SK-MEL-5 (cell line): ENCODE results near the gene FAM111A. TPM values are rescaled to one million over a fixed set of nuclear protein-coding genes. Genes with fewer than 3 reads are reported as not detected.
"Not testable (repeated sequence)": the region's sequence is repeated elsewhere in the genome, so short reads cannot be mapped to it uniquely, and the experiment has no call there.

Experiments
- DNase-seq: peaks from one replicate; pipeline ENCODE4 v3.0.0-alpha.2; 2016; ENCODE audit warnings: low read depth, low spot score
- in situ Hi-C: cut with HindIII; loops from 2 replicates; pipeline ENCODE4 v1.10.0; 2016; ENCODE audit warnings: low sequenced_read_pairs, high pct_unique_total_duplicates, low pct_unique_long_range_greater_than_20kb
- total RNA-seq: library from RNA; depleted of rRNA; stranded (reverse); fragments of >200 nt; shearing (Covaris generic); gene quantifications from 2 replicates; pipeline ENCODE4 v1.2.3, GENCODE V29; 2014

The FAM111A gene
- total RNA-seq, 1 experiment from 2014 or later, result 30.6 TPM

- DNase-seq, in situ Hi-C loops: not testable (repeated sequence)
These were observed 6.1 kb upstream of the FAM111A start for GRCh38 chr11:59136551-59136950.

GRCh38 chr11:59137190-59137589, 5.5 kb upstream of the FAM111A start:
- no peak for DNase-seq
- in situ Hi-C loops, result no loop called here

GRCh38 chr11:59138643-59139042, 4.0 kb upstream of the FAM111A start:
- in situ Hi-C loops, result no loop called here
- no peak for DNase-seq

- in situ Hi-C loops, result no loop called here
These were observed 1.5 kb upstream of the FAM111A start for GRCh38 chr11:59141191-59141590.

GRCh38 chr11:59141673-59142460, 789 bp upstream of the FAM111A start:
- in situ Hi-C loops, result no loop called here
- no peak for DNase-seq

More at GRCh38 chr11:59141191-59141590, 1.5 kb upstream of the FAM111A start:
- peak; percentile 65 for DNase-seq

GRCh38 chr11:59144096-59144495, 1.4 kb downstream of the FAM111A start:
- DNase-seq, result no peak
- in situ Hi-C loops, result no loop called here

- in situ Hi-C loops, result no loop called here
These were observed 2.1 kb downstream of the FAM111A start for GRCh38 chr11:59144579-59145345.

GRCh38 chr11:59145534-59145933, 2.9 kb downstream of the FAM111A start:
- in situ Hi-C loops, result no loop called here

More at GRCh38 chr11:59144579-59145345, 2.1 kb downstream of the FAM111A start:
- peak; percentile 89 for DNase-seq

GRCh38 chr11:59151761-59152160, 9.1 kb downstream of the FAM111A start:
- in situ Hi-C loops, result no loop called here
- no peak for DNase-seq

More at GRCh38 chr11:59145534-59145933, 2.9 kb downstream of the FAM111A start:
- DNase-seq, result no peak

GRCh38 chr11:59152312-59152951, 9.8 kb downstream of the FAM111A start:
- no peak for DNase-seq
- in situ Hi-C loops, result no loop called here

GRCh38 chr11:59154610-59155009, 12.0 kb downstream of the FAM111A start:
- no peak for DNase-seq
- in situ Hi-C loops, result no loop called here

GRCh38 chr11:59157433-59157832, 14.8 kb downstream of the FAM111A start:
- in situ Hi-C loops, result no loop called here
- no peak for DNase-seq

- DNase-seq, result peak; percentile 69
- in situ Hi-C loops, result no loop called here
These were observed 15.8 kb downstream of the FAM111A start for GRCh38 chr11:59158206-59159068.

- DNase-seq, result no peak
- in situ Hi-C loops, result no loop called here
These were observed 21.4 kb downstream of the FAM111A start for GRCh38 chr11:59164028-59164427.

GRCh38 chr11:59171508-59172322, 29.1 kb downstream of the FAM111A start, which contains the start of gene DTX4:
Gene DTX4, plus strand, starts transcription at chr11:59172132. Its CDS starts 464 bp downstream, at chr11:59172596.
- in situ Hi-C loops, result no loop called here

GRCh38 chr11:59172345-59173079, 29.9 kb downstream of the FAM111A start:
- in situ Hi-C loops, result no loop called here
- no peak for DNase-seq

More at GRCh38 chr11:59171508-59172322, 29.1 kb downstream of the FAM111A start, which contains the start of gene DTX4:
- DNase-seq, result peak; percentile 83
